Measurements from ENCODE around the gene CACNA2D1.
"Not testable (repeated sequence)": the region's sequence is repeated elsewhere in the genome, so short reads cannot be mapped to it uniquely, and the experiment has no call there.

The CACNA2D1 gene

GRCh38 chr7:82164410-82164809 lies 279.2 kb downstream of the CACNA2D1 start:
- Histone ChIP-seq H3K36me3 (ENCODE audit: control insufficient read depth, insufficient read depth, low read length) (no peaks in the 10 kb centered on the region), H3K4me1 (ENCODE audit: control insufficient read depth, insufficient read depth, low read length) (no peaks in the 10 kb centered on the region), H3K27me3 (ENCODE audit: control insufficient read depth, insufficient read depth, low read length) (no peaks in the 10 kb centered on the region), H3K9me3 (ENCODE audit: control insufficient read depth, low read length) (no peaks in the 10 kb centered on the region), H3K4me3 (ENCODE audit: low read length) (no peak overlapping the region), H3K9ac (ENCODE audit: low read length) (no peak overlapping the region)

DNA sequence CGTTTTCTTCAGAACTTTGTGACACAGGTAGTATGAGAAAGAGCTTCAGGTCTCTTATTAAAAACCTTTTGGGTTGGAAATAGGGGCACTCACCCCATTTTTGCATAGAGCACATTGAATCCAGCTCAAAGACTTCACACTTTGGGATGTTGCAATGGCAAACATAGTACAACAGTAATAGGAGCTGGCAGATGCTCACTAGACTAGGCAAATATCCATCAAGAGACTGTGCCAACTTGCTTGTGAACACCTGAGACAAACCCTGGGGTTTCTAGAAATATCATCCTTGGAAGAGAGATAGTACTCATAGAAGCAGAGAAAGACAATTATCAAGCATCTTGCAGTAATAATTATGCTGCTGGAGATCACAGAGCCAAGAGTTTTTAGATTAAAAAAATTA lies 280.0 kb downstream of the CACNA2D1 start:
- no peaks in the 10 kb centered on the region for H3K4me1 ChIP-seq (ENCODE audit: control insufficient read depth, insufficient read depth, low read length)
- H3K36me3 ChIP-seq (ENCODE audit: control insufficient read depth, insufficient read depth, low read length) = no peaks in the 10 kb centered on the region
- no peaks in the 10 kb centered on the region for H3K27me3 ChIP-seq (ENCODE audit: control insufficient read depth, insufficient read depth, low read length)
- H3K9me3 ChIP-seq (ENCODE audit: control insufficient read depth, low read length) = no peaks in the 10 kb centered on the region
- H3K4me3 ChIP-seq (ENCODE audit: low read length) = no peak overlapping the region
- H3K9ac ChIP-seq (ENCODE audit: low read length) = no peak overlapping the region

- Histone ChIP-seq H3K4me1 (ENCODE audit: control insufficient read depth, insufficient read depth, low read length) (no peaks in the 10 kb centered on the region), H3K4me3 (ENCODE audit: low read length) (no peak overlapping the region), H3K9me3 (ENCODE audit: control insufficient read depth, low read length) (no peaks in the 10 kb centered on the region)
These were observed 281.3 kb downstream of the CACNA2D1 start for GRCh38 chr7:82162289-82162688.

GRCh38 chr7:82158327-82158726 lies 285.2 kb downstream of the CACNA2D1 start:
- H3K36me3 ChIP-seq (ENCODE audit: control insufficient read depth, insufficient read depth, low read length) = no peaks in the 10 kb centered on the region
- no peaks in the 10 kb centered on the region for H3K27me3 ChIP-seq (ENCODE audit: control insufficient read depth, insufficient read depth, low read length)
- no peak overlapping the region for H3K9ac ChIP-seq (ENCODE audit: low read length)
- no peaks in the 10 kb centered on the region for H3K4me1 ChIP-seq (ENCODE audit: control insufficient read depth, insufficient read depth, low read length)
- no peak overlapping the region for H3K4me3 ChIP-seq (ENCODE audit: low read length)
- no peaks in the 10 kb centered on the region for H3K9me3 ChIP-seq (ENCODE audit: control insufficient read depth, low read length)

More at GRCh38 chr7:82162289-82162688, 281.3 kb downstream of the CACNA2D1 start:
- H3K27me3 ChIP-seq (ENCODE audit: control insufficient read depth, insufficient read depth, low read length) = no peaks in the 10 kb centered on the region
- no peak overlapping the region for H3K9ac ChIP-seq (ENCODE audit: low read length)
- no peaks in the 10 kb centered on the region for H3K36me3 ChIP-seq (ENCODE audit: control insufficient read depth, insufficient read depth, low read length)

DNA sequence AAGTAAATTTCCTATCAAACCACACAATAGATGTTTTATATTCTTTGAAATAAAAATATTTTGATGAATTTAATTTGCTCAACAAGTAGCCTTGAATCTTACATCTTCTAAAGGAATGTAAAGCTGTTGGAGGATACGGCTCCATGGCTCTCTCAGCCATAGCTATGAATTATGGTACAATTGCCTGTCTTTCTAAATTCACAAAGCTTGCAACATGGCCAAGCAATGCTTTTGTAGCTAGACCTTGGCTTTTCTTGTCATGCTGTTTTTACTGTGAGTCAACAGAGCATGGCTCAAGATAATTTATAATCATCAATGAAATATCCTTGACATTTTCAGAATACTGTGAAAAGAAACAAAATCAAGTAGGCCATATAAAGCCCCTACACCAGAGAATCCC lies 286.7 kb downstream of the CACNA2D1 start:
- Histone ChIP-seq H3K36me3 (ENCODE audit: control insufficient read depth, insufficient read depth, low read length) (no peaks in the 10 kb centered on the region), H3K4me1 (ENCODE audit: control insufficient read depth, insufficient read depth, low read length) (no peaks in the 10 kb centered on the region), H3K27me3 (ENCODE audit: control insufficient read depth, insufficient read depth, low read length) (no peaks in the 10 kb centered on the region), H3K4me3 (ENCODE audit: low read length) (no peak overlapping the region), H3K9me3 (ENCODE audit: control insufficient read depth, low read length) (no peaks in the 10 kb centered on the region), H3K9ac (ENCODE audit: low read length) (no peak overlapping the region)

- no peaks in the 10 kb centered on the region for H3K9me3 ChIP-seq (ENCODE audit: control insufficient read depth, low read length)
- H3K36me3 ChIP-seq (ENCODE audit: control insufficient read depth, insufficient read depth, low read length) = no peaks in the 10 kb centered on the region
- no peak overlapping the region for H3K4me3 ChIP-seq (ENCODE audit: low read length)
- no peaks in the 10 kb centered on the region for H3K4me1 ChIP-seq (ENCODE audit: control insufficient read depth, insufficient read depth, low read length)
- no peaks in the 10 kb centered on the region for H3K27me3 ChIP-seq (ENCODE audit: control insufficient read depth, insufficient read depth, low read length)
- H3K9ac ChIP-seq (ENCODE audit: low read length) = no peak overlapping the region
These were observed 287.4 kb downstream of the CACNA2D1 start for GRCh38 chr7:82156168-82156567.

- Histone ChIP-seq H3K9ac (ENCODE audit: low read length) (no peak overlapping the region), H3K9me3 (ENCODE audit: control insufficient read depth, low read length) (no peaks in the 10 kb centered on the region), H3K27me3 (ENCODE audit: control insufficient read depth, insufficient read depth, low read length) (no peaks in the 10 kb centered on the region), H3K4me3 (ENCODE audit: low read length) (no peak overlapping the region), H3K4me1 (ENCODE audit: control insufficient read depth, insufficient read depth, low read length) (no peaks in the 10 kb centered on the region), H3K36me3 (ENCODE audit: control insufficient read depth, insufficient read depth, low read length) (no peaks in the 10 kb centered on the region)
These were observed 288.8 kb downstream of the CACNA2D1 start for GRCh38 chr7:82154728-82155127.

- Histone ChIP-seq H3K9me3 (ENCODE audit: control insufficient read depth, low read length) (no peaks in the 10 kb centered on the region), H3K4me1 (ENCODE audit: control insufficient read depth, insufficient read depth, low read length) (no peaks in the 10 kb centered on the region), H3K36me3 (ENCODE audit: control insufficient read depth, insufficient read depth, low read length) (no peaks in the 10 kb centered on the region), H3K9ac (ENCODE audit: low read length) (no peak overlapping the region), H3K27me3 (ENCODE audit: control insufficient read depth, insufficient read depth, low read length) (no peaks in the 10 kb centered on the region), H3K4me3 (ENCODE audit: low read length) (no peak overlapping the region)
These were observed 289.8 kb downstream of the CACNA2D1 start for GRCh38 chr7:82153776-82154175.

DNA sequence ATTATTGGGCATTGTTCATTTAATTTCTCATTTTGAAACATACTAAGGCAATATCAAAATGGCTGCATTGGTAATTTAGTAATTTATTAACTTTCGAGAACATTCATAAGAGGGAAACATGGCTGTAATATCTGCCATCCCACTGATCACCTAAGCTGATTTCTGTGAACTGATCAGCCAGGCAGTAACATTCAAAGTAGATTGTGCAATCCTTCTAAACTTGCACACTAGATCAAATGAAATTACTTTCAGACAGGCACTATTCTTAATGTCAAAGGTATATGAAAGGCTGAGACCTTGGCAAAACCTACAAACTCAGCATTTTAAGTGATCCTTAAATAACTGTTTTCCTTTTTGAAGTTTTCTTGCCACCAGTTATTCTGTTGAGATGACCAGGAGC lies 290.7 kb downstream of the CACNA2D1 start:
- no peak overlapping the region for H3K9ac ChIP-seq (ENCODE audit: low read length)
- no peaks in the 10 kb centered on the region for H3K4me1 ChIP-seq (ENCODE audit: control insufficient read depth, insufficient read depth, low read length)
- H3K27me3 ChIP-seq (ENCODE audit: control insufficient read depth, insufficient read depth, low read length) = no peaks in the 10 kb centered on the region
- no peak overlapping the region for H3K4me3 ChIP-seq (ENCODE audit: low read length)
- H3K36me3 ChIP-seq (ENCODE audit: control insufficient read depth, insufficient read depth, low read length) = no peaks in the 10 kb centered on the region
- no peaks in the 10 kb centered on the region for H3K9me3 ChIP-seq (ENCODE audit: control insufficient read depth, low read length)

DNA sequence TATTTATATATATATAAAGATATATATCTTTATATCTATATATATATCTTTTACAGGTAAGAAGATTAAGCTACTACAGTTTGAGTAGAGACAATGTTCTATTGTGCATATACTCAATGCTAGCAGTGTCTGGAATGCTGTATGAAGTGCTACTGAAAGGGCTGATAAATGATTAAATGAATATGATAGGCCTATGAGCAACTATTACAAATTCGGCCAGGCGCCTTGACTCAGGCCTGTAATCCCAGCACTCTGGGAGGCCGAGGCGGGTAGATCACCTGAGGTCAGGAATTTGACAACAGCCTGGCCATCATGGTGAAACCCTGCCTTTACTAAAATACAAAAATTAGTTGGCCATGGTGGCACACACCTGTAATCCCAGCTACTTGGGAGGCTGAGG lies 297.1 kb downstream of the CACNA2D1 start:
- no peak overlapping the region for H3K9ac ChIP-seq (ENCODE audit: low read length)
- no peak overlapping the region for H3K4me3 ChIP-seq (ENCODE audit: low read length)
- no peaks in the 10 kb centered on the region for H3K27me3 ChIP-seq (ENCODE audit: control insufficient read depth, insufficient read depth, low read length)
- no peaks in the 10 kb centered on the region for H3K36me3 ChIP-seq (ENCODE audit: control insufficient read depth, insufficient read depth, low read length)
- no peaks in the 10 kb centered on the region for H3K9me3 ChIP-seq (ENCODE audit: control insufficient read depth, low read length)
- H3K4me1 ChIP-seq (ENCODE audit: control insufficient read depth, insufficient read depth, low read length) = no peaks in the 10 kb centered on the region

DNA sequence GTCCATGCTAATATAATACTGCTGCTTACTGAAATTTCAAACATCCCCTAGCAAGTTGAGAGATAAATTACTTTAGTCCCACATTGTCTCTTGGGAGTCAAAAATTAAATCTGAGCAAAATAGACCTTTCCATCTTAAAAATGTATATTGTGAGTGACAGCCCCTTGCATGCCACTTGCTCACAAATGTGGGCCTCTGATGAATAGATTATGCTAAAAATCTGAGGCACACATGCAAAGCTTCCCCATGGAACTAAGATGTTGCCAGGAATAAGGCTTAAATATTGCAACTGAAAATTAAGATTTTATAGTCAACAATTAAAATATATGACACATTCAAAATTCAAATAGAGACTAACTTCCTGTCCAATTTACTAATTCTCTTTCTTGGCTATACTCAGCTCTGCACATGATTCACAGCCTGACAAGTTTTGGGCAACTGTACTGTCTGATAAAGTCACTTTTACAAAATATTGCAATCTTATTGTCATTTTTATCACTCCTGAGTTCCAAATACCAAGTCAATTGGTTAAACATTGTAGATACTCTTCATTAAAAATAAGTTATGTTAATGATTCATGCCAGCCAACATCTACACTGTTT lies 301.2 kb downstream of the CACNA2D1 start:
- Histone ChIP-seq H3K36me3 (ENCODE audit: control insufficient read depth, insufficient read depth, low read length) (no peaks in the 10 kb centered on the region), H3K27me3 (ENCODE audit: control insufficient read depth, insufficient read depth, low read length) (no peaks in the 10 kb centered on the region), H3K4me1 (ENCODE audit: control insufficient read depth, insufficient read depth, low read length) (no peaks in the 10 kb centered on the region), H3K4me3 (ENCODE audit: low read length) (no peak overlapping the region), H3K9me3 (ENCODE audit: control insufficient read depth, low read length) (no peaks in the 10 kb centered on the region), H3K9ac (ENCODE audit: low read length) (no peak overlapping the region)

- no peaks in the 10 kb centered on the region for H3K4me1 ChIP-seq (ENCODE audit: control insufficient read depth, insufficient read depth, low read length)
- no peak overlapping the region for H3K4me3 ChIP-seq (ENCODE audit: low read length)
These were observed 302.1 kb downstream of the CACNA2D1 start for GRCh38 chr7:82141427-82141826.

DNA sequence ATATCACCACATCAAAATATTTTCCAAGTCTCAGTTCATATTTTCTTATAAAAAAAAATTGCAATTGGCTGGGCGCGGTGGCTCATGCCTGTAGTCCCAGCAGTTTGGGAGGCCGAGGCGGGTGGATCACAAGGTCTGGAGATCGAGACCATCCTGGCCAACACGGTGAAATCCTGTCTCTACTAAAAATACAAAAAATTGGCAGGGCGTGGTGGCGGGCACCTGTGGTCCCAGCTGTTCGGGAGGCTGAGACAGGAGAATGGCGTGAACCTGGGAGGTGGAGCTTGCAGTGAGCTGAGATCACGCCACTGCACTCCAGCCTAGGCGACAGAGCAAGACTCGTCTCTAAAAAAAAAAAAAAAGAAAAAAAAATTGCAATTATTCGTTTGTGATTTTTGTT lies 303.0 kb downstream of the CACNA2D1 start:
- not testable (repeated sequence) for H3K9me3 ChIP-seq (ENCODE audit: control insufficient read depth, low read length); H3K36me3 ChIP-seq (ENCODE audit: control insufficient read depth, insufficient read depth, low read length); H3K9ac ChIP-seq (ENCODE audit: low read length); H3K4me3 ChIP-seq (ENCODE audit: low read length); H3K27me3 ChIP-seq (ENCODE audit: control insufficient read depth, insufficient read depth, low read length); H3K4me1 ChIP-seq (ENCODE audit: control insufficient read depth, insufficient read depth, low read length)

More at GRCh38 chr7:82141427-82141826, 302.1 kb downstream of the CACNA2D1 start:
- Histone ChIP-seq H3K36me3 (ENCODE audit: control insufficient read depth, insufficient read depth, low read length) (no peaks in the 10 kb centered on the region), H3K9ac (ENCODE audit: low read length) (no peak overlapping the region), H3K27me3 (ENCODE audit: control insufficient read depth, insufficient read depth, low read length) (no peaks in the 10 kb centered on the region), H3K9me3 (ENCODE audit: control insufficient read depth, low read length) (no peaks in the 10 kb centered on the region)
